Adrenal gland (tissue), 12 donors: ENCODE measurements around the gene KCNMB2. TPM values are rescaled to one million over a fixed set of nuclear protein-coding genes. Genes with fewer than 3 reads are reported as not detected.

Experiments
- DNase-seq, 7 donors: peaks; one replicate each; pipeline ENCODE4 v3.0.0-alpha.2; 2019 to 2020
- H3K27ac ChIP-seq, 5 donors: fragments of 200-600 bp; sonication (generic) in 4 of 5; 1 replicate in 3 of 5; 2 replicates in 2 of 5; pipeline versions ENCODE4 v1.5.1 to v1.8.0; 2016 to 2020; ENCODE audit warnings: mild to moderate bottlenecking in 1 of 5
- H3K27me3 ChIP-seq: fragments of 200-600 bp; 2 replicates; pipeline ENCODE4 v1.8.0; 2021
- H3K36me3 ChIP-seq, 2 donors: fragments of 200-600 bp; replicated peaks in 1 of 2; 1 replicate in 1 of 2; 2 replicates in 1 of 2; pipeline versions ENCODE4 v1.5.1 to v1.8.0; 2018 to 2022
- H3K4me1 ChIP-seq, 2 donors: fragments of 200-600 bp; replicated peaks in 1 of 2; 1 replicate in 1 of 2; 2 replicates in 1 of 2; pipeline versions ENCODE4 v1.5.1 to v1.8.0; 2018 to 2021
- H3K4me3 ChIP-seq, 4 donors: fragments of 200-600 bp; sonication (generic) in 3 of 4; one replicate each; pipeline ENCODE4 v1.5.1; 2016 to 2018
- H3K9me3 ChIP-seq, 3 donors: fragments of 200-600 bp; sonication (generic) in 1 of 3; replicated peaks in 1 of 3; 1 replicate in 2 of 3; 2 replicates in 1 of 3; pipeline versions ENCODE4 v1.5.1 to v1.8.0; 2016 to 2021
- POLR2A ChIP-seq, 2 donors: fragments of 450-650 bp; IDR thresholded peaks; one replicate each; pipeline ENCODE4 v1.6.1; 2017; ENCODE audit warnings: antibody characterized with exemption in 2 of 2, mild to moderate bottlenecking in 2 of 2, moderate library complexity in 1 of 2
- WGBS, 4 donors: extraction: QIAGEN DNeasy Blood & Tissue Kit in 2 of 4; methylation state at CpG; one replicate each; pipeline versions ENCODE4 v1.1.5 to v1.1.7; 2013 to 2017; 5-methylcytosine and 5-hydroxymethylcytosine counted together
- intact Hi-C, 2 donors: fragments of 100-400 bp; cut with DNase I; formaldehyde crosslinking; loops; one replicate each; pipeline versions ENCODE4 v1.14.1 to v1.15.0; 2022 to 2023
- polyA plus RNA-seq, 3 donors: library from polyadenylated mRNA; stranded (reverse); fragments of 200-250 nt in 2 of 3; fragments of 350-450 nt in 1 of 3; fragmentation: Illumina TruSeq in 1 of 3; extraction: RNeasy Lipid Tissue Mini Kit (QIAGEN cat#74804) in 1 of 3; gene quantifications; one replicate each; pipeline ENCODE4 v1.2.3, GENCODE V29; 2013 to 2014
- total RNA-seq, 9 donors: library from RNA; depleted of rRNA in 4 of 9; stranded (reverse); fragments of >200 nt in 4 of 9; fragments of 120-200 nt in 1 of 9; fragmentation: NEBNext Ultra II Directional in 1 of 9; extraction: Animal tissue kit (Norgen Biotek cat#: 25700) in 1 of 9; gene quantifications; one replicate each; pipeline versions ENCODE4 v1.1.0 to v1.2.4, GENCODE V29; 2013 to 2023
- TF ChIP-seq, protein P1 (sequence below), 6 experiments: fragments of 450-650 bp in 4 of 6; fragments of 200-600 bp in 2 of 6; sonication (generic) in 1 of 6; IDR thresholded peaks; 1 replicate in 5 of 6; 2 replicates in 1 of 6; pipeline versions ENCODE4 v1.5.1 to v1.8.0; 2016 to 2021; ENCODE audit warnings: antibody characterized with exemption in 6 of 6, mild to moderate bottlenecking in 2 of 6, moderate library complexity in 1 of 6
- donor health status: healthy with polysubstance abuse.
- donor health status: Bipolar disorder and iron deficiency.
- donor health status: DM: yes; HTN: yes; CAD: no.
- donor health status: DM: no; HTN: no; CAD: no.
- donor health status: DM: no; HTN: no; CAD: no.
- donor health status: DM: yes; HTN: yes; CAD: no.

The KCNMB2 gene
- total and polyA plus RNA-seq, 12 donors, result 0.58 to 8.6 (median 2.9) TPM; not detected in 3

DNA sequence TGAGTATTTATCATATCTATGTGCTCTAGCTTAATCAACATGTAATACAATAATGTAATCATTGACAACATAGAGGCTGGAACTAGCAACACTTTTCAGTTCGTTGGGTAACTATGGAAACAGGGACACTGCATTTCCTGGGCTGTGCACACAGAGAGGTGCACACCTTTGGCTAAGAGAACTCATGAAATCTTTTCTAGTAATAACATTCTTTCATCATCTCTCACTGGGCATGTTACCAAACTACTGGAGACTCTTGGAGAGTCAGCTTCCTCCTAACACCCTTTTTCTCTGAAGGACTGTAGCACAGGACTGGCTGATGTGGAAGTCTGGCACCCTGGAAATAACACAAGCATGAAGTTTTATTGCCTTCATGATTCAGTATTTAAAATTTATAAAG, 135.6 kb downstream of the KCNMB2 start:
- H3K27ac ChIP-seq, result no peak overlapping the region
- no peaks in the 10 kb centered on the region for H3K36me3 ChIP-seq
- no peak overlapping the region for H3K4me3 ChIP-seq
- H3K27me3 ChIP-seq, result no peaks in the 10 kb centered on the region
- no peak for DNase-seq
- TF ChIP-seq, protein P1, sequence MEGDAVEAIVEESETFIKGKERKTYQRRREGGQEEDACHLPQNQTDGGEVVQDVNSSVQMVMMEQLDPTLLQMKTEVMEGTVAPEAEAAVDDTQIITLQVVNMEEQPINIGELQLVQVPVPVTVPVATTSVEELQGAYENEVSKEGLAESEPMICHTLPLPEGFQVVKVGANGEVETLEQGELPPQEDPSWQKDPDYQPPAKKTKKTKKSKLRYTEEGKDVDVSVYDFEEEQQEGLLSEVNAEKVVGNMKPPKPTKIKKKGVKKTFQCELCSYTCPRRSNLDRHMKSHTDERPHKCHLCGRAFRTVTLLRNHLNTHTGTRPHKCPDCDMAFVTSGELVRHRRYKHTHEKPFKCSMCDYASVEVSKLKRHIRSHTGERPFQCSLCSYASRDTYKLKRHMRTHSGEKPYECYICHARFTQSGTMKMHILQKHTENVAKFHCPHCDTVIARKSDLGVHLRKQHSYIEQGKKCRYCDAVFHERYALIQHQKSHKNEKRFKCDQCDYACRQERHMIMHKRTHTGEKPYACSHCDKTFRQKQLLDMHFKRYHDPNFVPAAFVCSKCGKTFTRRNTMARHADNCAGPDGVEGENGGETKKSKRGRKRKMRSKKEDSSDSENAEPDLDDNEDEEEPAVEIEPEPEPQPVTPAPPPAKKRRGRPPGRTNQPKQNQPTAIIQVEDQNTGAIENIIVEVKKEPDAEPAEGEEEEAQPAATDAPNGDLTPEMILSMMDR (IDR thresholded peaks at IDR 0.05), result no peak
- TF ChIP-seq POLR2A (IDR thresholded peaks at IDR 0.05), result no peak
- WGBS, 4 donors, result 32 to 56% (median 38%) methylated on average over 1 of the region's 1 CpG
- intact Hi-C loops, result no loop called here
- no peaks in the 10 kb centered on the region for H3K9me3 ChIP-seq
- no peaks in the 10 kb centered on the region for H3K4me1 ChIP-seq

DNA sequence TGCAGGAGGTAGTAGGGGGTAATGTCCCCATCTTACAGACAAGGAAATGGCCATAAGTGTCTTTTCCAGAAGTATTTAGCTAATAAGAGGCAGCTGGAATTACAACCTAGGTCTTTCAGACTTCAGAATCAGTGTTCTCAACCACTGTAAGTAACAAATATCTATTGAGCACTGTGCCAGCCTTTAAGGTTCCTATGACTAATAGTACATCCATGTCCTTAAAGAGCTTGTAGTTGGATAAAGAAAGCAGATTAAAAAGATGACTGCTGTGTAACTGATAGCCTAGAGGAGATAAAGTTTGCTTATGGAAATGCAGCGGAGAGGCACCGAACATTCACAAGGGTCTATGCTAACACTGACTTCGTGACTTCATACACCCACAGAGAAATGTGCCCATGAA, 136.0 kb downstream of the KCNMB2 start:
- intact Hi-C loops, result no loop called here
- TF ChIP-seq POLR2A (IDR thresholded peaks at IDR 0.05), result no peak
- TF ChIP-seq, protein P1 (IDR thresholded peaks at IDR 0.05), result no peak
- no peaks in the 10 kb centered on the region for H3K4me1 ChIP-seq
- H3K27ac ChIP-seq, result no peak overlapping the region
- H3K9me3 ChIP-seq, result no peaks in the 10 kb centered on the region
- WGBS, 4 donors, result 75 to 92% (median 85%) methylated on average over 3 of the region's 3 CpGs
- no peak for DNase-seq
- no peak overlapping the region for H3K4me3 ChIP-seq
- no peaks in the 10 kb centered on the region for H3K36me3 ChIP-seq
- H3K27me3 ChIP-seq, result no peaks in the 10 kb centered on the region

DNA sequence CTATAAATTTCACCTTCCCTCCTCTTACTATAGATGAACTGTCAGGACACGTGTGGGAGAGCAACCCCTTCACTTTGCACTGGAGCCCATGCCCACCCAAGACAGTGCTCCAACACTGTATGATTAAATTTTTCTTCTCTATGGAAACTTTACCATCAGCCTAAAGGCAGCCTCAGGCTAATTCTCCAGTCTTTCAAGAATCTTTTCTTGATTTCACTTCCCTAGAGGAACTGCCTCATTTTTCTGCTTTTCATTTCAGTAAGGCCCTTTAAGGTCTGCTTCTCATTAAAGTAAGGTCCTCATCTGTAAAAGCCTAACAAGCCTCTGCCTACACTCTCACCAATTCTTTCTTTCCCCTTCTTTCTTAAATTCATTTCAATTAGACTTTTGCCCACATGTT, 137.3 kb downstream of the KCNMB2 start:
- no peak for DNase-seq
- no peak overlapping the region for H3K4me3 ChIP-seq
- no peaks in the 10 kb centered on the region for H3K4me1 ChIP-seq
- H3K27ac ChIP-seq, result no peak overlapping the region
- TF ChIP-seq POLR2A (IDR thresholded peaks at IDR 0.05), result no peak
- TF ChIP-seq, protein P1 (IDR thresholded peaks at IDR 0.05), result no peak
- 64 to 83% (median 79%) methylated on average over 1 of the region's 1 CpG for WGBS, 4 donors
- no peaks in the 10 kb centered on the region for H3K27me3 ChIP-seq
- intact Hi-C loops, result no loop called here
- no peaks in the 10 kb centered on the region for H3K9me3 ChIP-seq
- no peaks in the 10 kb centered on the region for H3K36me3 ChIP-seq

DNA sequence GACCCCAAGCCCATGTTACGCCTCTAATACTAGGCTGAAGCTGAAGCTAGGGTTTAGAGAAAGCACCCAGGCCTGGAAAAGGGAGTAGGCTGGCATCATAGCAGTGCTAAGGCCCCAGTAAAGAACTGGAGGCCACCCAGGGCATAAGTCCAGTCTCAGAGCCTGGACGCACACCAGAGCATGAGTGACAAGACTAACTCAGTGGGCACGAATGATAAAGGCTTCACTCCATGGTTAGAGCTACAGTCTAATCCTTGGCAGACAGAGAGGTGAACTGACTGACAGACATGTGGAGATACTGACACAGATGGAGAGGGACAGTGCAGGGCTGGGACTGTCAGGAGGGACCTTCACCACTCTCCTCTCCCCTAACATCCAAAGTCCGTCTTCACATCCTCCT, 139.8 kb downstream of the KCNMB2 start:
- H3K36me3 ChIP-seq, result no peaks in the 10 kb centered on the region
- H3K27me3 ChIP-seq, result no peaks in the 10 kb centered on the region
- no peak overlapping the region for H3K27ac ChIP-seq
- H3K4me3 ChIP-seq, result no peak overlapping the region
- no peaks in the 10 kb centered on the region for H3K4me1 ChIP-seq
- TF ChIP-seq, protein P1 (IDR thresholded peaks at IDR 0.05), result no peak
- no peak for TF ChIP-seq POLR2A (IDR thresholded peaks at IDR 0.05)
- intact Hi-C loops, result no loop called here
- H3K9me3 ChIP-seq, result no peaks in the 10 kb centered on the region
- DNase-seq, result no peak
- WGBS, 4 donors, result 78 to 89% (median 85%) methylated on average over 3 to 4 of the region's 4 CpGs
